SH-SY5Y (cell line): ENCODE results near the gene CBY1.

Experiments used
- GATA2 ChIP-seq: IDR thresholded peaks from 2 replicates; pipeline ENCODE4 v1.6.1; 2011; ENCODE audit warnings: mild to moderate bottlenecking, low read depth, low read length
- GATA3 ChIP-seq: IDR thresholded peaks from 2 replicates; pipeline ENCODE4 v1.6.1; 2011; ENCODE audit warnings: low read depth, mild to moderate bottlenecking, low read length, moderate library complexity

- no peak for TF ChIP-seq GATA2
- TF ChIP-seq GATA3 = no peak
Observed at GRCh38 chr22:38618258-38618657, 38.2 kb upstream of the CBY1 start.
